DMS 273 (cell line): ENCODE results near the gene SORBS1.

Source experiments
- DNase-seq: peaks from one replicate; lab custom pipeline; 2025; ENCODE audit not compliant: unreplicated experiment; lab: John Stamatoyannopoulos, UW

Gene SORBS1

GRCh38 chr10:95392681-95393164 lies 168.4 kb downstream of the SORBS1 start:
- peak; percentile 25 for DNase-seq

- DNase-seq: no peak
Observed at GRCh38 chr10:95392217-95392584, 169.0 kb downstream of the SORBS1 start.

GRCh38 chr10:95391581-95392216 lies 169.5 kb downstream of the SORBS1 start:
- peak; percentile 25 for DNase-seq

GRCh38 chr10:95391164-95391563 lies 170.0 kb downstream of the SORBS1 start:
- no peak for DNase-seq

GRCh38 chr10:95389982-95390381 lies 171.2 kb downstream of the SORBS1 start:
- DNase-seq: no peak

GRCh38 chr10:95389176-95389575 lies 172.0 kb downstream of the SORBS1 start:
- no peak for DNase-seq

- DNase-seq: no peak
Observed at GRCh38 chr10:95388539-95388938, 172.6 kb downstream of the SORBS1 start.

GRCh38 chr10:95388109-95388471 lies 173.1 kb downstream of the SORBS1 start:
- DNase-seq: no peak

- DNase-seq: no peak
Observed at GRCh38 chr10:95384011-95384704, 177.0 kb downstream of the SORBS1 start.

- DNase-seq: no peak
Observed at GRCh38 chr10:95382596-95382995, 178.6 kb downstream of the SORBS1 start.

GRCh38 chr10:95382174-95382573 lies 179.0 kb downstream of the SORBS1 start:
- no peak for DNase-seq

- DNase-seq: no peak
Observed at GRCh38 chr10:95377950-95378349, 183.2 kb downstream of the SORBS1 start.

GRCh38 chr10:95375418-95375817 lies 185.8 kb downstream of the SORBS1 start:
- DNase-seq: no peak

- peak; percentile 85 for DNase-seq
Observed at GRCh38 chr10:95374597-95375209, 186.5 kb downstream of the SORBS1 start.

- DNase-seq: no peak
Observed at GRCh38 chr10:95373660-95374059, 187.5 kb downstream of the SORBS1 start.

GRCh38 chr10:95364342-95364741 lies 196.8 kb downstream of the SORBS1 start:
- no peak for DNase-seq

GRCh38 chr10:95363303-95363912 lies 197.8 kb downstream of the SORBS1 start:
- DNase-seq: peak; percentile 78

- DNase-seq: peak; percentile 26
Observed at GRCh38 chr10:95360122-95360714, 201.0 kb downstream of the SORBS1 start.

- DNase-seq: no peak
Observed at GRCh38 chr10:95359466-95359865, 201.7 kb downstream of the SORBS1 start.

- DNase-seq: no peak
Observed at GRCh38 chr10:95356190-95356955, 204.8 kb downstream of the SORBS1 start.

- no peak for DNase-seq
Observed at GRCh38 chr10:95355301-95355700, 205.9 kb downstream of the SORBS1 start.
